ENCODE data around the gene SENP5. TPM values are rescaled to one million over a fixed set of nuclear protein-coding genes. Genes with fewer than 3 reads are reported as not detected.

Gene SENP5
- total RNA-seq, 4 donors from 2014 or later, result 43.7 to 45.4 (median 44.1) TPM

GRCh38 chr3:196968233-196969133, 100.8 kb downstream of the SENP5 start, which contains the start of gene PIGZ:
TSS of gene PIGZ (minus strand) at chr3:196968833. CDS start at chr3:196952031, 16,802 bp downstream.
- TF ChIP-seq EP300 (IDR thresholded peaks at IDR 0.05) (no peak), POLR2A (IDR thresholded peaks at IDR 0.05; ENCODE audit: low read depth) (no peak), POLR2AphosphoS5 (IDR thresholded peaks at IDR 0.05) (no peak)
- TF ChIP-seq, protein P1, sequence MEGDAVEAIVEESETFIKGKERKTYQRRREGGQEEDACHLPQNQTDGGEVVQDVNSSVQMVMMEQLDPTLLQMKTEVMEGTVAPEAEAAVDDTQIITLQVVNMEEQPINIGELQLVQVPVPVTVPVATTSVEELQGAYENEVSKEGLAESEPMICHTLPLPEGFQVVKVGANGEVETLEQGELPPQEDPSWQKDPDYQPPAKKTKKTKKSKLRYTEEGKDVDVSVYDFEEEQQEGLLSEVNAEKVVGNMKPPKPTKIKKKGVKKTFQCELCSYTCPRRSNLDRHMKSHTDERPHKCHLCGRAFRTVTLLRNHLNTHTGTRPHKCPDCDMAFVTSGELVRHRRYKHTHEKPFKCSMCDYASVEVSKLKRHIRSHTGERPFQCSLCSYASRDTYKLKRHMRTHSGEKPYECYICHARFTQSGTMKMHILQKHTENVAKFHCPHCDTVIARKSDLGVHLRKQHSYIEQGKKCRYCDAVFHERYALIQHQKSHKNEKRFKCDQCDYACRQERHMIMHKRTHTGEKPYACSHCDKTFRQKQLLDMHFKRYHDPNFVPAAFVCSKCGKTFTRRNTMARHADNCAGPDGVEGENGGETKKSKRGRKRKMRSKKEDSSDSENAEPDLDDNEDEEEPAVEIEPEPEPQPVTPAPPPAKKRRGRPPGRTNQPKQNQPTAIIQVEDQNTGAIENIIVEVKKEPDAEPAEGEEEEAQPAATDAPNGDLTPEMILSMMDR (IDR thresholded peaks at IDR 0.05), result no peak
- peaks cover 11 to 35% (median 24%) of the 10 kb centered on the region in 4 donors for H3K4me1 ChIP-seq
- H3K27ac ChIP-seq (replicated peaks in 1 of 4), result peak within 1 kb of the TSS; percentile 80 to 83 (median 80)
- 20% methylated on average over 5 of the region's 98 CpGs for WGBS
- intact Hi-C loops (cut with DNase I), result loop anchor here (5.0 kb wide), 1 partner anchor 131 kb away; no protein-coding TSS in a partner anchor
- no peak for DNase-seq (ENCODE audit: extremely low spot score)
- no peaks in the 10 kb centered on the region for H3K9me3 ChIP-seq
- peak within 1 kb of the TSS; percentile 84 to 93 (median 90) for H3K4me3 ChIP-seq
- H3K36me3 ChIP-seq, result peaks cover 0 to 9% (median 5%) of the 10 kb centered on the region in 4 donors
- no peaks in the 10 kb centered on the region for H3K27me3 ChIP-seq

- TF ChIP-seq POLR2A (IDR thresholded peaks at IDR 0.05; ENCODE audit: low read depth) (no peak), POLR2AphosphoS5 (IDR thresholded peaks at IDR 0.05) (no peak), EP300 (IDR thresholded peaks at IDR 0.05) (no peak)
- peaks cover 11 to 35% (median 24%) of the 10 kb centered on the region in 4 donors for H3K4me1 ChIP-seq
- intact Hi-C loops (cut with DNase I), result loop anchor here (5.0 kb wide), 1 partner anchor 132 kb away; no protein-coding TSS in a partner anchor
Measured at GRCh38 chr3:196969134-196969659, 101.5 kb downstream of the SENP5 start.

DNA sequence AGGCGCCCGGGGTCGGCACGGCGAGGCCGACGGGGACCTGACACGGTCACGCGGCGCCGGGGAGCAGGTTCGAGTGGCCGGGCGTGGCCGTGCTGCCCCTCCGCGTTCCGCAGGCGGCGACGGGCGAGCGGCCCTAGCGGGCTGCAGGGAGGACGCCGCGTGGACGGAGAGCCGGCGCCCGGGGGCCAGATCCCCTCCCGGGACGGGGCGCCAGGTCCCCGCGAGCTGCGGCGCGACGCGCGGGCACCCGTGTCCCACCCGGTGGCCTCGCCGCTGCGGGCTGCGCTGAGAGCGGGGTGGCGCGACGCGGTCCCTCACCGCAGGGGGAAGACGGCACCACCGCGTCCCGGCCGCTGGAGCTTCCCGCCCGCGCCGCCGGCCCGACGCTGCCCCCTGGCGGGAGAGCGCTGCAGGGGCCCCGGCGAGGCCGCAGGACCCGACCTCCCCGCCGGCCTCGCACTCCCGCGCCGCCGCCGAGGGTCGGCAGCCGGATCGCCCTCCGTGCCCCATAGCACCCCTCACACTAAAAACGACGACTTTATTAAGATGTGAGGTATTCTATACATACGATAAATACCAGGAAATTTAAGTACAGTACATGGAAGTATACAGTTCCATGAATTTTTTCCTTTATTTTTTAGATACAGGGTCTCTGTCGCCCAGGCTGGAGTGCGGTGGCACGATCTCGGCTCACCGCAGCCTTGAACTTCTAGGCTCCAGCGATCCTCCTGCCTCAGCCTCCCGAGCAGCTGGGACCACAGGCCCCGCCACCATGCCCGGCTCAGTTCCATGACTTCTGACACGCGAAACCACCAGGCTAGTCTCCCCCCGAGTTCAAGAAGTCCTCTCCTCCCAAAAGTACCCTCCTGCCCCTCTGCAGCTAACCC, 102.2 kb downstream of the SENP5 start:
- Histone ChIP-seq H3K36me3 (peaks cover 0 to 9% (median 4%) of the 10 kb centered on the region in 4 donors), H3K4me3 (peak overlapping the region; percentile 84 to 93 (median 90)), H3K4me1 (peaks cover 11 to 35% (median 24%) of the 10 kb centered on the region in 4 donors), H3K9me3 (no peaks in the 10 kb centered on the region), H3K27ac (replicated peaks in 1 of 4) (peak overlapping the region; percentile 80 to 83 (median 80)), H3K27me3 (no peaks in the 10 kb centered on the region)
- TF ChIP-seq POLR2A (IDR thresholded peaks at IDR 0.05; ENCODE audit: low read depth) (no peak), POLR2AphosphoS5 (IDR thresholded peaks at IDR 0.05) (no peak), EP300 (IDR thresholded peaks at IDR 0.05) (no peak)
- TF ChIP-seq, protein P1 (IDR thresholded peaks at IDR 0.05), result peak; percentile 81 to 99 (median 92)
- DNase-seq (ENCODE audit: extremely low spot score), result no peak
- 51% methylated on average over 20 of the region's 100 CpGs for WGBS
- intact Hi-C loops (cut with DNase I), result loop anchor here (5.0 kb wide), 1 partner anchor 133 kb away; no protein-coding TSS in a partner anchor

More at GRCh38 chr3:196969134-196969659, 101.5 kb downstream of the SENP5 start:
- Histone ChIP-seq H3K9me3 (no peaks in the 10 kb centered on the region), H3K27ac (replicated peaks in 1 of 4) (peak overlapping the region; percentile 80 to 83 (median 80)), H3K4me3 (peak overlapping the region; percentile 84 to 93 (median 90)), H3K27me3 (no peaks in the 10 kb centered on the region), H3K36me3 (peaks cover 0 to 9% (median 4%) of the 10 kb centered on the region in 4 donors)
- DNase-seq (ENCODE audit: extremely low spot score), result no peak
- WGBS, result 0% methylated on average over 9 of the region's 72 CpGs

DNA sequence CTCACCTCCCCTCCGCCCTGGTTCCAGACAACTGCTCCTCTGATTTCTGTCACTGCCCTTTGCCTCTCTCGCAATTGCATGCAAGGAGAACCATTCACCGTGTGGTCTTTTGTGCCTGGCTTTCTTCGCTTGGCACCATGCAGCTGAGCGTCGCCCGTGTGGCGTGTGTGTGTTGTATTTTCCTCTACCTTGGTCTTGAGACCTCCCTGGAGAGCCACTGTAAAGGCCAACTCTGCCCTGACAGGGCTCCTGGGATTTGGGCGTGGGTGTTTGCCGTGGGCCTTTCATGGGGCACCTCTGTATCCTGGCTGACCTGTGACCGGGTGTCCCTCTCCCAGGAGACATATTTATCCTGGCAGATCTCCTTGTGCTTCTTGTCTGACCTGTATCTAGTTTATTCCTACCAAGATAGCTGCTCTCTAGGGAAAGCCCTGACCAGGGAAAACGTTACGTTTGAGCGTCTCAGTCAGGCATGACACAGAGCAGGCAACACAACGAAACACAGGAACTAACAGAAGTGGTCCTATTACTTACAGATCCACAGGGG, 102.9 kb downstream of the SENP5 start:
- Histone ChIP-seq H3K27me3 (no peaks in the 10 kb centered on the region), H3K4me3 (no peak overlapping the region), H3K36me3 (peaks cover 0 to 9% (median 4%) of the 10 kb centered on the region in 4 donors), H3K4me1 (peaks cover 11 to 35% (median 24%) of the 10 kb centered on the region in 4 donors), H3K9me3 (no peaks in the 10 kb centered on the region), H3K27ac (replicated peaks in 1 of 4) (no peak overlapping the region)
- DNase-seq (ENCODE audit: extremely low spot score), result no peak
- 93% methylated on average over 15 of the region's 15 CpGs for WGBS
- TF ChIP-seq POLR2AphosphoS5 (IDR thresholded peaks at IDR 0.05) (no peak), POLR2A (IDR thresholded peaks at IDR 0.05; ENCODE audit: low read depth) (no peak), EP300 (IDR thresholded peaks at IDR 0.05) (no peak)
- TF ChIP-seq, protein P1 (IDR thresholded peaks at IDR 0.05), result no peak
- intact Hi-C loops (cut with DNase I), result no loop called here

All from esophagus muscularis mucosa (tissue), 4 donors.